HG03045 (cell line): ENCODE measurements around the gene GATAD1.
"Not testable (repeated sequence)": the region's sequence is repeated elsewhere in the genome, so short reads cannot be mapped to it uniquely, and the experiment has no call there.

ENCODE experiments used
- ATAC-seq: cut with Tn5 transposase; IDR thresholded peaks from one replicate; pipeline ENCODE4 v1.9.1; 2021; ENCODE audit warnings: mild to moderate bottlenecking, moderate library complexity; ENCODE audit not compliant: unreplicated experiment

The GATAD1 gene

GRCh38 chr7:92447345-92448204 lies at the start of gene GATAD1:
Gene GATAD1 (plus strand): TSS chr7:92447482. CDS start chr7:92447730, 248 bp downstream.
- ATAC-seq, result peak; percentile 90

- no peak for ATAC-seq
These were observed 49.7 kb upstream of the GATAD1 start for GRCh38 chr7:92397542-92397941.

GRCh38 chr7:92400013-92400412 lies 47.3 kb upstream of the GATAD1 start:
- ATAC-seq, result no peak

GRCh38 chr7:92402920-92403759 lies 44.1 kb upstream of the GATAD1 start:
- no peak for ATAC-seq

- ATAC-seq, result no peak
These were observed 43.6 kb upstream of the GATAD1 start for GRCh38 chr7:92403760-92404074.

GRCh38 chr7:92404170-92404614 lies 43.1 kb upstream of the GATAD1 start:
- ATAC-seq, result no peak

- no peak for ATAC-seq
These were observed 37.9 kb upstream of the GATAD1 start for GRCh38 chr7:92409357-92409756.

GRCh38 chr7:92410162-92410561 lies 37.1 kb upstream of the GATAD1 start:
- not testable (repeated sequence) for ATAC-seq

- no peak for ATAC-seq
These were observed 34.5 kb upstream of the GATAD1 start for GRCh38 chr7:92412745-92413144.

- ATAC-seq, result no peak
These were observed 33.7 kb upstream of the GATAD1 start for GRCh38 chr7:92413550-92413949.

GRCh38 chr7:92415225-92415624 lies 32.1 kb upstream of the GATAD1 start:
- ATAC-seq, result no peak

GRCh38 chr7:92417913-92418312 lies 29.4 kb upstream of the GATAD1 start:
- ATAC-seq, result no peak

GRCh38 chr7:92421676-92422435 lies 25.4 kb upstream of the GATAD1 start:
- no peak for ATAC-seq

GRCh38 chr7:92422926-92423325 lies 24.4 kb upstream of the GATAD1 start:
- ATAC-seq, result no peak

GRCh38 chr7:92423710-92424131 lies 23.6 kb upstream of the GATAD1 start:
- no peak for ATAC-seq

- no peak for ATAC-seq
These were observed 21.9 kb upstream of the GATAD1 start for GRCh38 chr7:92425311-92425947.

- ATAC-seq, result no peak
These were observed 20.1 kb upstream of the GATAD1 start for GRCh38 chr7:92427193-92427592.

- no peak for ATAC-seq
These were observed 14.9 kb upstream of the GATAD1 start for GRCh38 chr7:92432299-92432946.

- no peak for ATAC-seq
These were observed 14.3 kb upstream of the GATAD1 start for GRCh38 chr7:92433019-92433418.

- ATAC-seq, result no peak
These were observed 11.7 kb upstream of the GATAD1 start for GRCh38 chr7:92435542-92435941.
